ENCODE measurements around the gene LOXHD1.

DNA sequence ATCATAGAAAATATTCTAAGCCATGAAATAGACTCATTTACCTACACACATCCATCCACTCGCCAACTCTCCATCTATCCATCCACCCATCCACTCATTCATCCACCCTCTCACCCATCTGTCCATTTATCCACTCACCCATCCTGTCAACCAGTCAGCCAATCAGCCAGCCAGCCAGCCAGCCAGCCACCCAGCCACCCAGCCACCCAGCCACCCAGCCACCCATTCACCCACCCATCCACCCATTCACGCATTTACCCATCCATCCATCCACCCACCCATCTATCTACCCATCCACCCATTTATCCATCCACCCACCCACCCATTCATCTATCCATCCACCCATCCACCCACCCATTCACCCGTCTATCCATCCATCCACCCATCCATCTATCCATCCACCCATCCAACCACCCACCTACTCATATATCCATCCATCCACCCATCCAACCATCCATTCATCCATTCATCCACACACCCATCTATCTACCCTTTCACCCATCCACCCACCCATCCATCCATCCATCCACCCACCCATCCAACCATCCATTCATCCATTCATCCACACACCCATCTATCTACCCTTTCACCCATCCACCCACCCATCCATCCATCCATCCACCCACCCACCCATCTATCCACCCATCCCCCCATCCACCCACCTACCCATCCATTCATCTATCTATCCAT, 185.1 kb downstream of the LOXHD1 start:
- TF ChIP-seq, protein P1, sequence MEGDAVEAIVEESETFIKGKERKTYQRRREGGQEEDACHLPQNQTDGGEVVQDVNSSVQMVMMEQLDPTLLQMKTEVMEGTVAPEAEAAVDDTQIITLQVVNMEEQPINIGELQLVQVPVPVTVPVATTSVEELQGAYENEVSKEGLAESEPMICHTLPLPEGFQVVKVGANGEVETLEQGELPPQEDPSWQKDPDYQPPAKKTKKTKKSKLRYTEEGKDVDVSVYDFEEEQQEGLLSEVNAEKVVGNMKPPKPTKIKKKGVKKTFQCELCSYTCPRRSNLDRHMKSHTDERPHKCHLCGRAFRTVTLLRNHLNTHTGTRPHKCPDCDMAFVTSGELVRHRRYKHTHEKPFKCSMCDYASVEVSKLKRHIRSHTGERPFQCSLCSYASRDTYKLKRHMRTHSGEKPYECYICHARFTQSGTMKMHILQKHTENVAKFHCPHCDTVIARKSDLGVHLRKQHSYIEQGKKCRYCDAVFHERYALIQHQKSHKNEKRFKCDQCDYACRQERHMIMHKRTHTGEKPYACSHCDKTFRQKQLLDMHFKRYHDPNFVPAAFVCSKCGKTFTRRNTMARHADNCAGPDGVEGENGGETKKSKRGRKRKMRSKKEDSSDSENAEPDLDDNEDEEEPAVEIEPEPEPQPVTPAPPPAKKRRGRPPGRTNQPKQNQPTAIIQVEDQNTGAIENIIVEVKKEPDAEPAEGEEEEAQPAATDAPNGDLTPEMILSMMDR (IDR thresholded peaks at IDR 0.05), result no peak
- TF ChIP-seq ZBTB21 (CRISPR knock-in tag; IDR thresholded peaks at IDR 0.05; ENCODE audit: borderline replicate concordance), result no peak
- TF ChIP-seq, protein P2, sequence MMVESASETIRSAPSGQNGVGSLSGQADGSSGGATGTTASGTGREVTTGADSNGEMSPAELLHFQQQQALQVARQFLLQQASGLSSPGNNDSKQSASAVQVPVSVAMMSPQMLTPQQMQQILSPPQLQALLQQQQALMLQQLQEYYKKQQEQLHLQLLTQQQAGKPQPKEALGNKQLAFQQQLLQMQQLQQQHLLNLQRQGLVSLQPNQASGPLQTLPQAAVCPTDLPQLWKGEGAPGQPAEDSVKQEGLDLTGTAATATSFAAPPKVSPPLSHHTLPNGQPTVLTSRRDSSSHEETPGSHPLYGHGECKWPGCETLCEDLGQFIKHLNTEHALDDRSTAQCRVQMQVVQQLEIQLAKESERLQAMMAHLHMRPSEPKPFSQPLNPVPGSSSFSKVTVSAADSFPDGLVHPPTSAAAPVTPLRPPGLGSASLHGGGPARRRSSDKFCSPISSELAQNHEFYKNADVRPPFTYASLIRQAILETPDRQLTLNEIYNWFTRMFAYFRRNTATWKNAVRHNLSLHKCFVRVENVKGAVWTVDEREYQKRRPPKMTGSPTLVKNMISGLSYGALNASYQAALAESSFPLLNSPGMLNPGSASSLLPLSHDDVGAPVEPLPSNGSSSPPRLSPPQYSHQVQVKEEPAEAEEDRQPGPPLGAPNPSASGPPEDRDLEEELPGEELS (CRISPR knock-in tag; IDR thresholded peaks at IDR 0.05), result no peak
- no peak for TF ChIP-seq GRHL2 (CRISPR knock-in tag; IDR thresholded peaks at IDR 0.05; ENCODE audit: insufficient replicate concordance, severe bottlenecking)
- TF ChIP-seq NR2C2 (CRISPR knock-in tag; IDR thresholded peaks at IDR 0.05), result no peak
- TF ChIP-seq, protein P3, sequence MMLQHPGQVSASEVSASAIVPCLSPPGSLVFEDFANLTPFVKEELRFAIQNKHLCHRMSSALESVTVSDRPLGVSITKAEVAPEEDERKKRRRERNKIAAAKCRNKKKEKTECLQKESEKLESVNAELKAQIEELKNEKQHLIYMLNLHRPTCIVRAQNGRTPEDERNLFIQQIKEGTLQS (CRISPR knock-in tag; conservative IDR thresholded peaks at IDR 0.05), result no peak
- no peak for TF ChIP-seq ZNF219 (CRISPR knock-in tag; IDR thresholded peaks at IDR 0.05; ENCODE audit: borderline replicate concordance)
- no peak for TF ChIP-seq SMAD4 (CRISPR knock-in tag; IDR thresholded peaks at IDR 0.05)
